Cardiac fibroblast (primary cell): ENCODE measurements around the gene RNF214.

ENCODE experiments used
- DNase-seq, 2 donors: peaks; one replicate each; pipeline versions ENCODE4 v3.0.0 to v3.0.0-alpha.2; 2010; ENCODE audit warnings: low read depth in 2 of 2
- H3K4me3 ChIP-seq, 2 donors: replicated peaks in 1 of 2; 1 replicate in 1 of 2; 2 replicates in 1 of 2; pipeline ENCODE4 v1.5.1; 2011; ENCODE audit warnings: low read depth in 2 of 2, low read length in 2 of 2, mild to moderate bottlenecking in 2 of 2, moderate library complexity in 1 of 2
- TF ChIP-seq, protein P1 (sequence below): IDR thresholded peaks from one replicate; pipeline ENCODE4 v1.5.1; 2011; ENCODE audit warnings: low read depth, mild to moderate bottlenecking, low read length, inconsistent platforms

RNF214 gene

GRCh38 chr11:117335399-117335798 lies 102.9 kb downstream of the RNF214 start:
- no peak for DNase-seq
- H3K4me3 ChIP-seq, result no peak overlapping the region
- TF ChIP-seq, protein P1, sequence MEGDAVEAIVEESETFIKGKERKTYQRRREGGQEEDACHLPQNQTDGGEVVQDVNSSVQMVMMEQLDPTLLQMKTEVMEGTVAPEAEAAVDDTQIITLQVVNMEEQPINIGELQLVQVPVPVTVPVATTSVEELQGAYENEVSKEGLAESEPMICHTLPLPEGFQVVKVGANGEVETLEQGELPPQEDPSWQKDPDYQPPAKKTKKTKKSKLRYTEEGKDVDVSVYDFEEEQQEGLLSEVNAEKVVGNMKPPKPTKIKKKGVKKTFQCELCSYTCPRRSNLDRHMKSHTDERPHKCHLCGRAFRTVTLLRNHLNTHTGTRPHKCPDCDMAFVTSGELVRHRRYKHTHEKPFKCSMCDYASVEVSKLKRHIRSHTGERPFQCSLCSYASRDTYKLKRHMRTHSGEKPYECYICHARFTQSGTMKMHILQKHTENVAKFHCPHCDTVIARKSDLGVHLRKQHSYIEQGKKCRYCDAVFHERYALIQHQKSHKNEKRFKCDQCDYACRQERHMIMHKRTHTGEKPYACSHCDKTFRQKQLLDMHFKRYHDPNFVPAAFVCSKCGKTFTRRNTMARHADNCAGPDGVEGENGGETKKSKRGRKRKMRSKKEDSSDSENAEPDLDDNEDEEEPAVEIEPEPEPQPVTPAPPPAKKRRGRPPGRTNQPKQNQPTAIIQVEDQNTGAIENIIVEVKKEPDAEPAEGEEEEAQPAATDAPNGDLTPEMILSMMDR, result no peak
